Tibial nerve (tissue), 4 donors: ENCODE data around the gene CRIP2. TPM values are rescaled to one million over a fixed set of nuclear protein-coding genes. Genes with fewer than 3 reads are reported as not detected.

ENCODE experiments used
- DNase-seq, 2 donors: peaks; one replicate each; pipeline ENCODE4 v3.0.0-alpha.2; 2019; ENCODE audit warnings: low spot score in 2 of 2
- H3K27ac ChIP-seq, 4 donors: fragments of 200-600 bp; sonication (generic) in 3 of 4; one replicate each; pipeline ENCODE4 v1.5.1; 2017 to 2019; ENCODE audit warnings: mild to moderate bottlenecking in 1 of 4
- H3K27me3 ChIP-seq, 2 donors: fragments of 200-600 bp; sonication (generic) in 1 of 2; one replicate each; pipeline versions ENCODE4 v1.5.1 to v1.6.0; 2017 to 2019
- H3K36me3 ChIP-seq, 3 donors: fragments of 200-600 bp; sonication (generic); one replicate each; pipeline ENCODE4 v1.5.1; 2018 to 2019
- H3K4me1 ChIP-seq, 4 donors: fragments of 200-600 bp; sonication (generic) in 3 of 4; one replicate each; pipeline ENCODE4 v1.5.1; 2017 to 2019
- H3K4me3 ChIP-seq, 4 donors: fragments of 200-600 bp; sonication (generic) in 3 of 4; one replicate each; pipeline ENCODE4 v1.5.1; 2017 to 2019; ENCODE audit warnings: mild to moderate bottlenecking in 1 of 4, moderate library complexity in 1 of 4
- H3K9me3 ChIP-seq, 4 donors: fragments of 200-600 bp; sonication (generic) in 3 of 4; one replicate each; pipeline ENCODE4 v1.5.1; 2017 to 2019
- CTCF ChIP-seq, 5 experiments: fragments of 200-600 bp in 3 of 5; fragments of 450-650 bp in 2 of 5; sonication (generic) in 3 of 5; IDR thresholded peaks; one replicate each; pipeline ENCODE4 v1.5.1; 2016 to 2019; ENCODE audit warnings: antibody characterized with exemption in 5 of 5, mild to moderate bottlenecking in 3 of 5, moderate library complexity in 2 of 5
- EP300 ChIP-seq, 2 donors: sonication (generic); formaldehyde crosslinking; IDR thresholded peaks; one replicate each; pipeline ENCODE4 v1.6.1; 2017; ENCODE audit warnings: antibody characterized with exemption in 2 of 2, mild to moderate bottlenecking in 1 of 2
- POLR2A ChIP-seq, 2 donors: fragments of 450-650 bp; IDR thresholded peaks; one replicate each; pipeline ENCODE4 v1.6.1; 2017; ENCODE audit warnings: antibody characterized with exemption in 2 of 2, mild to moderate bottlenecking in 2 of 2, moderate library complexity in 2 of 2
- WGBS, 2 donors: methylation state at CpG; one replicate each; pipeline ENCODE4 v1.1.5; 2018; 5-methylcytosine and 5-hydroxymethylcytosine counted together
- total RNA-seq, 4 donors: library from RNA; depleted of rRNA; stranded (reverse); fragments of >200 nt; gene quantifications; one replicate each; pipeline ENCODE4 v1.1.0, GENCODE V29; 2016

Gene CRIP2
- total RNA-seq, 4 donors from 2014 or later = 161 to 268 (median 208) TPM

GRCh38 chr14:105460116-105460515, 14.5 kb upstream of the CRIP2 start:
- DNase-seq = no peak
- Histone ChIP-seq H3K4me1 (no peaks in the 10 kb centered on the region), H3K4me3 (no peak overlapping the region), H3K27me3 (no peaks in the 10 kb centered on the region), H3K9me3 (no peaks in the 10 kb centered on the region), H3K27ac (no peak overlapping the region), H3K36me3 (peaks cover 0 to 89% (median 7%) of the 10 kb centered on the region in 3 donors)
- WGBS, 2 donors = 95 to 100% methylated on average over 4 to 17 of the region's 17 CpGs
- no peak for TF ChIP-seq CTCF (IDR thresholded peaks at IDR 0.05)
- TF ChIP-seq POLR2A (IDR thresholded peaks at IDR 0.05) = no peak
- TF ChIP-seq EP300 (IDR thresholded peaks at IDR 0.05) = no peak

- H3K9me3 ChIP-seq = no peaks in the 10 kb centered on the region
- TF ChIP-seq POLR2A (IDR thresholded peaks at IDR 0.05) (no peak), EP300 (IDR thresholded peaks at IDR 0.05) (no peak), CTCF (IDR thresholded peaks at IDR 0.05) (no peak)
- H3K36me3 ChIP-seq = peaks cover 0 to 89% (median 7%) of the 10 kb centered on the region in 3 donors
- H3K27me3 ChIP-seq = no peaks in the 10 kb centered on the region
- H3K4me3 ChIP-seq = no peak overlapping the region
- no peak overlapping the region for H3K27ac ChIP-seq
- 90 to 94% methylated on average over 10 to 17 of the region's 17 CpGs for WGBS, 2 donors
- DNase-seq = no peak
- no peaks in the 10 kb centered on the region for H3K4me1 ChIP-seq
Observed at GRCh38 chr14:105460616-105461015, 14.0 kb upstream of the CRIP2 start.

- no peak for DNase-seq
- 94 to 95% methylated on average over 14 to 18 of the region's 18 CpGs for WGBS, 2 donors
- H3K4me3 ChIP-seq = no peak overlapping the region
- no peaks in the 10 kb centered on the region for H3K4me1 ChIP-seq
- peaks cover 0 to 89% (median 7%) of the 10 kb centered on the region in 3 donors for H3K36me3 ChIP-seq
- no peaks in the 10 kb centered on the region for H3K27me3 ChIP-seq
- H3K27ac ChIP-seq = no peak overlapping the region
- no peak for TF ChIP-seq EP300 (IDR thresholded peaks at IDR 0.05)
- TF ChIP-seq POLR2A (IDR thresholded peaks at IDR 0.05) = no peak
- TF ChIP-seq CTCF (IDR thresholded peaks at IDR 0.05) = no peak
- H3K9me3 ChIP-seq = no peaks in the 10 kb centered on the region
Observed at GRCh38 chr14:105461903-105462302, 12.7 kb upstream of the CRIP2 start.

- WGBS, 2 donors = 86 to 93% methylated on average over 12 to 32 of the region's 33 CpGs
- H3K36me3 ChIP-seq = peaks cover 0 to 96% (median 11%) of the 10 kb centered on the region in 3 donors
- TF ChIP-seq POLR2A (IDR thresholded peaks at IDR 0.05) (no peak), CTCF (IDR thresholded peaks at IDR 0.05) (no peak), EP300 (IDR thresholded peaks at IDR 0.05) (no peak)
- DNase-seq = no peak
- no peak overlapping the region for H3K27ac ChIP-seq
- H3K9me3 ChIP-seq = no peaks in the 10 kb centered on the region
- H3K4me1 ChIP-seq = peaks cover 0 to 24% (median 9%) of the 10 kb centered on the region in 4 donors
- H3K27me3 ChIP-seq = no peaks in the 10 kb centered on the region
- H3K4me3 ChIP-seq = no peak overlapping the region
Observed at GRCh38 chr14:105464501-105464900, 10.1 kb upstream of the CRIP2 start.

- Histone ChIP-seq H3K27me3 (no peaks in the 10 kb centered on the region), H3K4me3 (no peak overlapping the region), H3K36me3 (peaks cover 0 to 100% (median 11%) of the 10 kb centered on the region in 3 donors), H3K9me3 (no peaks in the 10 kb centered on the region), H3K27ac (peak overlapping the region in 1 of 4 donors; percentile 86), H3K4me1 (peaks cover 0 to 28% (median 9%) of the 10 kb centered on the region in 4 donors)
- WGBS, 2 donors = 73 to 79% methylated on average over 17 to 18 of the region's 20 CpGs
- DNase-seq = no peak
- TF ChIP-seq POLR2A (IDR thresholded peaks at IDR 0.05) (no peak), CTCF (IDR thresholded peaks at IDR 0.05) (no peak), EP300 (IDR thresholded peaks at IDR 0.05) (no peak)
Observed at GRCh38 chr14:105465209-105466031, 9.2 kb upstream of the CRIP2 start.
